HG02870 (cell line): ENCODE data around the gene C1orf94.

ENCODE experiments used
- ATAC-seq: cut with Tn5 transposase; IDR thresholded peaks from one replicate; pipeline ENCODE4 v1.9.1; 2021; ENCODE audit warnings: mild to moderate bottlenecking, moderate library complexity; ENCODE audit not compliant: unreplicated experiment

The C1orf94 gene, protein sequence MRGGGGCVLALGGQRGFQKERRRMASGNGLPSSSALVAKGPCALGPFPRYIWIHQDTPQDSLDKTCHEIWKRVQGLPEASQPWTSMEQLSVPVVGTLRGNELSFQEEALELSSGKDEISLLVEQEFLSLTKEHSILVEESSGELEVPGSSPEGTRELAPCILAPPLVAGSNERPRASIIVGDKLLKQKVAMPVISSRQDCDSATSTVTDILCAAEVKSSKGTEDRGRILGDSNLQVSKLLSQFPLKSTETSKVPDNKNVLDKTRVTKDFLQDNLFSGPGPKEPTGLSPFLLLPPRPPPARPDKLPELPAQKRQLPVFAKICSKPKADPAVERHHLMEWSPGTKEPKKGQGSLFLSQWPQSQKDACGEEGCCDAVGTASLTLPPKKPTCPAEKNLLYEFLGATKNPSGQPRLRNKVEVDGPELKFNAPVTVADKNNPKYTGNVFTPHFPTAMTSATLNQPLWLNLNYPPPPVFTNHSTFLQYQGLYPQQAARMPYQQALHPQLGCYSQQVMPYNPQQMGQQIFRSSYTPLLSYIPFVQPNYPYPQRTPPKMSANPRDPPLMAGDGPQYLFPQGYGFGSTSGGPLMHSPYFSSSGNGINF

DNA sequence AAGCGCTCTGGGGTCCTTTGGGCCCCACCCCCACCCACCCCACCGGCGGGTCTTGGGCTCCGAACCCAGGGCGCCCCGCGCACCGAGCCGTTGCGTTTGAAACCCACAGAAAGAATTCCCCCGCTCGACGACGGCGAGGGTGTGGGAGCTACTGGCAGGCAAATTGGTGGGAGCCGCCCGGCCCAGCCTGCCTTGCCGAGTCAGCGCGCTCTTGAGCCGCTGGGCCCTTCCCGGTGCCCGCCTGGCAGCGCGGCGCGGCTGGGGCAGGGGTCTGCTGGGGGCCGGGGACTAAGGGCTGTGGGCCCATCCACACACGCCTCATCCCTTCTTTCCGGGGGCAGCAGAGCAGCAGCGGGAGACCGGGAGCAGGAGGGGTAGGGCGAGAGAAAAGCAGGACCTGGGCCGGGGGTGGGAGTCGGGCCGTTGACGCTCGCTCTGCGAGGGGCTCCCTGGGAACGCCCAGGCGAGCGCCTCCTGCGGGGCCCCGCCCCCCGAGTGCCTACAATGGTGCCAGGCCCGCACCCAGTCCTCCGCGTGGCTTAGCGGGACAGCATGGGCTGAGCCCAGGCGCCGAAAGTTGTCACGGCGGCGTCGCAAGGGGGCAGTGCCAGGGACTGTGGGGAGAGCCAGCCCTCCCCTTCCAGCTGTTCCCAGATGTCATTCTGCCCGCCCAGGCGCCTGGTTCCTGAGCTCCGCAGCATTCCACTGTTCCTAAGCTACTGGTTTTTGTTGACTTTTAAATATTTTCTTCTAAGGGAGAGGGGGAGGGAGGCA lies at the start of gene C1orf94:
Gene C1orf94, plus strand, starts transcription at position 78 of the 774 bp plus-strand sequence. CDS start 883 bp downstream, outside the sequence.
- no peak for ATAC-seq

- no peak for ATAC-seq
Measured at GRCh38 chr1:34127006-34128000, 49.4 kb upstream of the C1orf94 start.

DNA sequence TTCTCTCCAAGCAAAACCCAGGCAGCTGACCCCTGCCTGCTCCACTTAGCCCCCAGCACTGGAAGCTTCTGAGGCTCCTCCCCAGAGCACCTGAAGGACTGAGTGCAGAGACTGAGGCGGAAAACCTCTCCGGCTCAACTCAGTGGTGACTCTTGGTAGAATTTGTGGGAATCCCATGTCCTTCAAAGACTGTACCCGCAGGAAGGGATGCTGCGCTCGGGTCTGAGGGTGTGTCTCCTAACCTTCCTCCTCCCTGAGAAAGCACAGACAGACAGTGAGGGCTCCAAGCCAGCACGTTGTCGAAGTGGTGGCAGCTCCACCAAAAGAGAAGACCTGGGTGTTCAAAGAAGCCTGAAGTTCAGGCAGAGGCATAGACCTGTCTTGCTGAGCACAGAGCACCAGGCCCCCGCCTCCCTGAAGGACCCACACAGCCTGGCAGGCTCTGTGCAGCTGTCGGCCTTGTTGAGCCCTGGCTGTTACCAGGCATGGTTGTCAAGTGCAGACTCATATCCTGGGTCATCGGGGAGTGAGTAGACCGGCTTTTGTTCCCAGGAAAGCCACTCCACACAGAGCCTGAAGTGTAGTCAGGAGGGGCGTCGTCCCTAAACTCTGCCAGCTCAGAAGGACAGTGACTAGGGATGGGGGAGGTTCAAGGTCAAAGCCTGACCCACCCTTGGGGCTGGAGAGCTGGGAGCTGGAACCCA lies 48.4 kb upstream of the C1orf94 start:
- no peak for ATAC-seq

- ATAC-seq, result no peak
Measured at GRCh38 chr1:34129630-34130029, 47.1 kb upstream of the C1orf94 start.

GRCh38 chr1:34130306-34130705 lies 46.4 kb upstream of the C1orf94 start:
- ATAC-seq, result no peak

- ATAC-seq, result no peak
Measured at GRCh38 chr1:34131396-34132160, 45.1 kb upstream of the C1orf94 start.

DNA sequence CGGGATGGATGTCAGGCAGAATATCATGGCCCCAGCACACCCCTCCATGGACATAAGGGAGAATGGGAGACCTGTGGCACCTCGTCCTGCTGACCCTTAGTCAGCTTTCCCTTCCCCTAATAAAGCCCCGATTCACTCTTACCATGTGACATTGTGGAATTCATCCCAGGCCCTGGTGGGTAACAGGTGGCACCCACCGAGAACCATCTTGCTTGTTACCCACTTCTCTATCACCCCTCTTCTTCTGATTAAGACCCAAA lies 44.6 kb upstream of the C1orf94 start:
- no peak for ATAC-seq

DNA sequence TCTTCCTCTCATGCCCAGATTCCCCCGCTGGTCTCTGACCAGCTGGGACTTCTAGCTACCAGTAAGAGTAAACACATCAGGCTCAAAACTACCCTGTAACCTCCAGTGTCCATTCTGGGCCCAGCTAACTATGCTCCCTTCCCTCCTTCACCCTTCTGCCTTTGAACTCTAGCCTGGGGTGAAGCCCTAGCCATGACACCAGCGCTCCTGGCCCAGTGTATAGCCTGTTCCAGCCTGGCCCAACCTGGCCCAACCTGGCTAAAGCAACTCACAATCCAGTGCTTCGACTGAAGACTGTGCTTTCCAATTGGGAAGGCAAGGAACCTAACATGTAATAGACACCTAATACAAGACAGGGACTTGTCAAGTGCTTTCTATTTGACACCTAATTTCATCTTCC lies 39.3 kb upstream of the C1orf94 start:
- no peak for ATAC-seq

GRCh38 chr1:34140011-34140676 lies 36.6 kb upstream of the C1orf94 start:
- ATAC-seq, result no peak

DNA sequence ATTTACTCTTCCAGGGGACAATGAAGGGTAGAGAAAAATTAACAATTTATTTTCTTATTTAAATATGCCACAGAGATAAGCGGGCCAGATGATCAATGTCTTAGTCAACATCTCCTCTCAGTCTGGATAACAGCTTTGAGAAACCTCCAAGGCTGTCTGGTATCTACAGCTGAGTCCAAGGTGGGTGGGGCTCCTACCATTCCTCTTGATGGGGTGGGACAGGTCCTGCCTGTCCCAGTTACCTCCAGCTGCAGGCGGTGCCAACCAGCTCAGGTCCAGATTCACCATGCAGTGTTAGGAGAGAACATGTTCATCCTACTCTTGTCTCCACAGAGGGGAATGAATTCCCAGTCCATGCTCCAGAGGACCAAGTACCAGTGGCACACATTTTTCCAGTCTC lies 32.7 kb upstream of the C1orf94 start:
- no peak for ATAC-seq

DNA sequence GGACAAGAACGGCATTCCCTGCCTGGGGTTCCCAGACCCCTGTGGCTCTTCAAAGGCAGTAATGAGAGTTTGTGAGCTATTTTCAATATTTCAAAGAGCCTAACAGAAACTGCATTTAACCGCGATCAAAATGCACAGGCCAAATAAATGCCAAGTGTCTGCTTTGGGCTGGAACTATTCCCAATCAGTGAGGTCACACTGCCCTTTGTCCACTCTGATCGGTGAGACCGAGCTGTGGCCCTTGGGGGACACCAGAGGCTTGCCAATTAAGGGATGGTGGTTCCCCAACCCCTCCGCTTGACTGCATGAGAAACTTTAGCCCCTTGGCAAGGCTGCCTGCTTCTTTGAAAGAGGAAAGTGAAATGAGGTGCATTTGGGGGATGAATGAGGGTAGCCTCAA lies 31.9 kb upstream of the C1orf94 start:
- ATAC-seq, result no peak

- no peak for ATAC-seq
Measured at GRCh38 chr1:34147301-34147700, 29.4 kb upstream of the C1orf94 start.

DNA sequence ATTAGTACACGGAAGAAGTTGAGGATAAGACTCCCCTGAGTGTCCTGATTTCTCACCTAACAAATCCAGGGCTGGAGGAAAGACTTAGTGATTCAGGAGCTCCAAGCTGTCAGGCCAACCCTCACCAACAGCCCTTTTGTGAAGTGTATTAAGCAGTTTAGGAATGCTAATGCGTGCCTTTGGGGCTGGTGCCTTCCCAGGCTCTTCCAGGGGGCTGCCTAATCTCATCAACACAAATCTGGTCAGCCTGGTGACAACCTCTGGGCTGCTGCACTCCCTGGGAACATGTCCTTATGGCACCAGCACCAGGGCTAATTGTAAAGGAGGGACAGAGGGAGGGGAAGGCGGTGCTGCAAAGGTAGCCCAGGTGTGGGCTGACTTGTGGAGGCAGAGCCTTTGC lies 27.2 kb upstream of the C1orf94 start:
- ATAC-seq, result no peak

GRCh38 chr1:34153246-34153645 lies 23.5 kb upstream of the C1orf94 start:
- no peak for ATAC-seq

DNA sequence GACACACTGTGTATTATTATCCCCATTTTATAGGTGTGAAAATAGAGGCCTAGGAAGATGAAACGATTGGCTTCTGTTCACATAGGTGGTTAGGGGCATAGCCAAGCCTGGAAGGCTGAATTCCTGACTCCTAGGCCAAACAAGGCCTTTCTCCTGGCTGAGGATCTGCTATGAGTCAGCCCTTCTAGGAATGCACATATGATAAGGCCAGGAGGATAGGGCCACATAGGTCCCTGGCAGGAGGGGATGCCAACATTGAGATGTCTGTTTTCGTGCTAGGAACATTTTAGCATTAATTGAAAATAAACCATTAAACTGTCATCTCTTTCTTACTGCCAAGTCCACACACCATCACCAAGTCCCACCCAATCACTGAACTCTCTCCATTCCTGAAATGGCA lies 20.8 kb upstream of the C1orf94 start:
- ATAC-seq, result no peak

- no peak for ATAC-seq
Measured at GRCh38 chr1:34156739-34157138, 20.0 kb upstream of the C1orf94 start.

GRCh38 chr1:34162852-34163766 lies 13.6 kb upstream of the C1orf94 start:
- ATAC-seq, result no peak
